Osteoblast (primary cell): Measurements from ENCODE around the gene PRTFDC1. TPM values are rescaled to one million over a fixed set of nuclear protein-coding genes. Genes with fewer than 3 reads are reported as not detected.
"Not testable (repeated sequence)": the region's sequence is repeated elsewhere in the genome, so short reads cannot be mapped to it uniquely, and the experiment has no call there.

Experiments used
- DNase-seq: peaks from one replicate; pipeline ENCODE4 v3.0.0; 2011; ENCODE audit warnings: low spot score, mixed read lengths; ENCODE audit not compliant: insufficient read length; ENCODE audit errors: missing footprints
- H2AFZ ChIP-seq: 2 replicates; pipeline ENCODE4 v1.6.0; 2011; ENCODE audit warnings: mild to moderate bottlenecking, low read length
- H3K27ac ChIP-seq: 2 replicates; pipeline ENCODE4 v1.5.1; 2011; ENCODE audit warnings: mild to moderate bottlenecking, low read depth, low read length, moderate library complexity
- H3K27me3 ChIP-seq: 2 replicates; pipeline ENCODE4 v1.6.0; 2012; ENCODE audit warnings: mild to moderate bottlenecking, control low read depth, inconsistent platforms, low read length, moderate library complexity; ENCODE audit not compliant: insufficient read depth
- H3K36me3 ChIP-seq: 2 replicates; pipeline ENCODE4 v1.5.1; 2011; ENCODE audit warnings: mild to moderate bottlenecking, low read length, control low read depth, moderate library complexity; ENCODE audit not compliant: insufficient read depth
- H3K4me1 ChIP-seq: 2 replicates; pipeline ENCODE4 v1.5.1; 2011; ENCODE audit warnings: mild to moderate bottlenecking, low read length, control low read depth, moderate library complexity; ENCODE audit not compliant: insufficient read depth
- H3K4me2 ChIP-seq: 2 replicates; pipeline ENCODE4 v1.6.0; 2011; ENCODE audit warnings: mild to moderate bottlenecking, low read length; ENCODE audit not compliant: insufficient read depth
- H3K4me3 ChIP-seq: fragments of 200-600 bp; sonication (generic); 3 replicates; pipeline ENCODE4 v1.5.1; 2012; ENCODE audit warnings: mild to moderate bottlenecking, low read length, inconsistent platforms; ENCODE audit not compliant: insufficient read depth
- H3K79me2 ChIP-seq: 2 replicates; pipeline ENCODE4 v1.6.0; 2012; ENCODE audit warnings: mild to moderate bottlenecking, low read length, control low read depth, inconsistent platforms; ENCODE audit not compliant: insufficient read depth
- H3K9me3 ChIP-seq: 2 replicates; pipeline ENCODE4 v1.5.1; 2011; ENCODE audit warnings: low read depth, low read length, control low read depth
- H4K20me1 ChIP-seq: 2 replicates; pipeline ENCODE4 v1.6.0; 2012; ENCODE audit warnings: mild to moderate bottlenecking, low read length, control low read depth; ENCODE audit not compliant: insufficient read depth
- total RNA-seq: library from RNA; depleted of rRNA; stranded (reverse); fragments of >200 nt; gene quantifications from 2 replicates; pipeline ENCODE4 v1.2.3, GENCODE V29; 2012
- TF ChIP-seq, protein P1 (sequence below): IDR thresholded peaks from 2 replicates; pipeline ENCODE4 v1.5.1; 2011; ENCODE audit warnings: mild to moderate bottlenecking, low read depth, low read length, moderate library complexity; ENCODE audit errors: extremely low read depth

The PRTFDC1 gene
- total RNA-seq, 1 donor = 5.1 TPM

DNA sequence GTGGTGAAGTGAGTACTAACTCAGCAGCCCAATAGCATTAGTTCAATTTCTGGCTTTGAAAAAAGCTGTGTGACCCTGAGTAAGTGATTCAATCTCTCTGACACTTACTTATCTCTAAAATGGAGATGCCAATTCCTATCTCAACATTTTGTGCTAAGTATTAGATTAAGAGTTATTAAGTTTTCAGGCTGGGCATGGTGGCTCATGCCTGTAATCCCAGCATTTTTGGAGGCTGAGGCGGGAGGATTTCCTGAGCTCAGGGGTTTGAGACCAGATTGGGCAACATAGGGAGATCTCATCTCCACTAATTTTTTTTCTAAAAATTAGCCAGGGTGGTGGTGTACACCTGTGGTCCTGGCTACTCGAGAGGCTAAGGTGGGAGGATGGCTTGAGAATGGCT, 109.5 kb downstream of the PRTFDC1 start:
- Histone ChIP-seq H3K4me1 (peaks cover under 1% of the 10 kb centered on the region), H3K27me3 (no peaks in the 10 kb centered on the region), H4K20me1 (no peaks in the 10 kb centered on the region), H3K36me3 (no peaks in the 10 kb centered on the region), H2AFZ (no peak overlapping the region), H3K9me3 (no peaks in the 10 kb centered on the region), H3K4me2 (no peak overlapping the region), H3K27ac (no peak overlapping the region), H3K79me2 (no peaks in the 10 kb centered on the region), H3K4me3 (no peak overlapping the region)
- no peak for DNase-seq
- TF ChIP-seq, protein P1, sequence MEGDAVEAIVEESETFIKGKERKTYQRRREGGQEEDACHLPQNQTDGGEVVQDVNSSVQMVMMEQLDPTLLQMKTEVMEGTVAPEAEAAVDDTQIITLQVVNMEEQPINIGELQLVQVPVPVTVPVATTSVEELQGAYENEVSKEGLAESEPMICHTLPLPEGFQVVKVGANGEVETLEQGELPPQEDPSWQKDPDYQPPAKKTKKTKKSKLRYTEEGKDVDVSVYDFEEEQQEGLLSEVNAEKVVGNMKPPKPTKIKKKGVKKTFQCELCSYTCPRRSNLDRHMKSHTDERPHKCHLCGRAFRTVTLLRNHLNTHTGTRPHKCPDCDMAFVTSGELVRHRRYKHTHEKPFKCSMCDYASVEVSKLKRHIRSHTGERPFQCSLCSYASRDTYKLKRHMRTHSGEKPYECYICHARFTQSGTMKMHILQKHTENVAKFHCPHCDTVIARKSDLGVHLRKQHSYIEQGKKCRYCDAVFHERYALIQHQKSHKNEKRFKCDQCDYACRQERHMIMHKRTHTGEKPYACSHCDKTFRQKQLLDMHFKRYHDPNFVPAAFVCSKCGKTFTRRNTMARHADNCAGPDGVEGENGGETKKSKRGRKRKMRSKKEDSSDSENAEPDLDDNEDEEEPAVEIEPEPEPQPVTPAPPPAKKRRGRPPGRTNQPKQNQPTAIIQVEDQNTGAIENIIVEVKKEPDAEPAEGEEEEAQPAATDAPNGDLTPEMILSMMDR = no peak

DNA sequence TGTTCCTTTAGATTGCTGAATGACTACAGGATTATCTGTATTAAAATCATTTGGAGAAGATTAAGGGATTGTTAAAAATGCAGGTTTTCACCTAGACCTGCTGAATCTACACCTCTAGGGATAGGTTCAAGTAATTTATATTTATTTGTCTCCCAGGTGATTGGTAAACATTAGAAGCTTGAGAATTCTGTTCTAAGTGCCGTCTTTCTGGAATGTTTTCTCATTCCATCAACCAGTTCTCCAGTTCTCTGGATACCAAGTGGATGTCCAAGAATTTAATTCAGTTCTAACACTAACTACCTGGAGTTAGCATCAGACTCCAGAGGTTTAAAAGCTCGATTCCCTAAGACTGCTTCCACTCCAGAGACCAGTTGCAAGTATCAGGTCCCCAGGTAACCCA, 110.9 kb downstream of the PRTFDC1 start:
- Histone ChIP-seq H3K27ac (no peak overlapping the region), H4K20me1 (no peaks in the 10 kb centered on the region), H3K4me3 (no peak overlapping the region), H3K36me3 (no peaks in the 10 kb centered on the region), H3K4me2 (no peak overlapping the region), H3K27me3 (no peaks in the 10 kb centered on the region), H3K4me1 (no peaks in the 10 kb centered on the region), H3K9me3 (no peaks in the 10 kb centered on the region), H3K79me2 (no peaks in the 10 kb centered on the region), H2AFZ (no peak overlapping the region)
- TF ChIP-seq, protein P1 = no peak
- DNase-seq = no peak

DNA sequence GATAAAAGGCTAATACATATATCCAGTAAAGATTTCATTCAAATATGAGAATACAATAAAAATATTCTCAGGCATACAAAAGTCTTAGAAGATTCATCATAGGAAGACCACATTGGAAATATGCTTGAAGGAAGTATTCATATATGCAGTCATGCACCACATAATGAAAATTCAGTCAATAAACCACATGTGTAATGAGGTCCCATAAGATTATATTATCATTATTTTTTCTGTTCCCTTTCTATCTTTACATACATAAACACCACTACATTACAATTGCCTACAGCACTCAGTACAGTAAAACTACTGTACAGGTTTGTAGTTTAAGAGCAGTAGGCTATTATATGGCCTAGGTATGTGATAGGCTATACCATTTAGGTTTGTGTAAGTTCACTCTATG, 111.6 kb downstream of the PRTFDC1 start:
- Histone ChIP-seq H3K9me3 (no peaks in the 10 kb centered on the region), H3K4me2 (no peak overlapping the region), H3K4me1 (no peaks in the 10 kb centered on the region), H2AFZ (no peak overlapping the region), H4K20me1 (no peaks in the 10 kb centered on the region), H3K36me3 (no peaks in the 10 kb centered on the region), H3K27ac (no peak overlapping the region), H3K79me2 (no peaks in the 10 kb centered on the region), H3K27me3 (no peaks in the 10 kb centered on the region), H3K4me3 (no peak overlapping the region)
- DNase-seq = no peak
- TF ChIP-seq, protein P1 = no peak

DNA sequence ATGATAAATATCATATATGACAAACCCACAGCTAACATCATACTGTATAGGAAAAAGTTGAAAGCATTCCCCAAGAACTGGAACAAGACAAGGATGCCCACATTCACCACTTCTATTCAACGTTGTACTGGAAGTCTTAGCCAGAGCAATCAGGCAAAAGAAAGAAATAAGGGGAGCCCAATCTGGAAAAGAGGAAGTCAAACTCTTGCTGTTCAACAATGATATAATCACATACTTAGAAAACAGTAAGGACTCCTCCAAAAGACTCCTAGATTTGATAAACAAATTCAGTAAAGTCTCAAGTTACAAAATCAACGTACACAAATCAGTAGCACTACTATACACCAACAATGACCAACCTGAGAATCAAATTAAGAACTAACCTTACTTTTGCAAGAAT, 114.6 kb downstream of the PRTFDC1 start:
- not testable (repeated sequence) for H3K27ac ChIP-seq, H3K4me1 ChIP-seq, H3K9me3 ChIP-seq, H3K4me2 ChIP-seq, H3K4me3 ChIP-seq, H2AFZ ChIP-seq, H3K79me2 ChIP-seq, H4K20me1 ChIP-seq, H3K36me3 ChIP-seq, DNase-seq, H3K27me3 ChIP-seq
